Smooth muscle cell (in vitro differentiated cells): Measurements from ENCODE around the gene GLRX2. TPM values are rescaled to one million over a fixed set of nuclear protein-coding genes. Genes with fewer than 3 reads are reported as not detected.

Experiments
- DNase-seq: peaks from one replicate; lab custom pipeline; 2025; ENCODE audit not compliant: unreplicated experiment; lab: John Stamatoyannopoulos, UW
- H2AFZ ChIP-seq: fragments of 200-600 bp; sonication (generic); 2 replicates; pipeline ENCODE4 v1.6.0; 2016; ENCODE audit warnings: antibody characterized with exemption, low read depth, mild to moderate bottlenecking
- H3F3A ChIP-seq: fragments of 200-600 bp; sonication (generic); 2 replicates; pipeline ENCODE4 v1.6.0; 2017; ENCODE audit warnings: antibody characterized with exemption, low read depth
- H3K27ac ChIP-seq: fragments of 200-600 bp; sonication (generic); 2 replicates; pipeline ENCODE4 v1.5.1; 2016; ENCODE audit warnings: low read depth, mild to moderate bottlenecking
- H3K27me3 ChIP-seq: fragments of 200-600 bp; sonication (generic); 2 replicates; pipeline ENCODE4 v1.6.1; 2016; ENCODE audit warnings: low read depth, mild to moderate bottlenecking
- H3K36me3 ChIP-seq: fragments of 200-600 bp; sonication (generic); 2 replicates; pipeline ENCODE4 v1.5.1; 2016; ENCODE audit warnings: low read depth
- H3K4me1 ChIP-seq: fragments of 200-600 bp; sonication (generic); 2 replicates; pipeline ENCODE4 v1.5.1; 2016; ENCODE audit warnings: low read depth
- H3K4me2 ChIP-seq: fragments of 200-600 bp; sonication (generic); 2 replicates; pipeline ENCODE4 v1.6.0; 2016; ENCODE audit warnings: mild to moderate bottlenecking
- H3K4me3 ChIP-seq: fragments of 200-600 bp; sonication (generic); 2 replicates; pipeline ENCODE4 v1.5.1; 2016; ENCODE audit warnings: mild to moderate bottlenecking
- H3K79me2 ChIP-seq: fragments of 200-600 bp; sonication (generic); 2 replicates; pipeline ENCODE4 v1.6.0; 2016; ENCODE audit warnings: low read depth, mild to moderate bottlenecking
- H3K9ac ChIP-seq: fragments of 200-600 bp; sonication (generic); 2 replicates; pipeline ENCODE4 v1.6.0; 2016; ENCODE audit warnings: low read depth
- H3K9me3 ChIP-seq: fragments of 200-600 bp; sonication (generic); replicated peaks from 2 replicates; pipeline ENCODE4 v1.5.1; 2016; ENCODE audit warnings: low read depth
- H4K20me1 ChIP-seq: fragments of 200-600 bp; sonication (generic); 2 replicates; pipeline ENCODE4 v1.6.0; 2016; ENCODE audit warnings: low read depth
- CTCF ChIP-seq: fragments of 200-600 bp; sonication (generic); IDR thresholded peaks from 2 replicates; pipeline ENCODE4 v1.5.1; 2017; ENCODE audit warnings: borderline replicate concordance, mild to moderate bottlenecking, antibody characterized with exemption; ENCODE audit not compliant: insufficient read depth, poor library complexity, severe bottlenecking
- WGBS: methylation state at CpG from one replicate; pipeline ENCODE4 v1.1.7; 2016; ENCODE audit warnings: low lambda C conversion rate; 5-methylcytosine and 5-hydroxymethylcytosine counted together
- polyA plus RNA-seq: library from polyadenylated mRNA; unstranded; fragments of >200 nt; fragmentation: Nextera tagmentation; extraction: Ambion mirVana; gene quantifications from 2 replicates; pipeline ENCODE4 v1.2.1, GENCODE V29; 2016
- total RNA-seq: library from RNA; depleted of rRNA; stranded (reverse); fragments of >200 nt; gene quantifications from 2 replicates; pipeline ENCODE4 v1.2.3, GENCODE V29; 2014

GLRX2 gene
- total and polyA plus RNA-seq, 2 experiments from 2014 or later, result 21.7 to 25.9 TPM

- Histone ChIP-seq H3K27ac (no peak overlapping the region), H3K4me3 (no peak overlapping the region), H3K27me3 (no peaks in the 10 kb centered on the region), H3K79me2 (no peaks in the 10 kb centered on the region), H3K36me3 (no peaks in the 10 kb centered on the region), H4K20me1 (no peaks in the 10 kb centered on the region), H3K4me2 (no peak overlapping the region), H2AFZ (no peak overlapping the region), H3K9ac (no peak overlapping the region), H3K4me1 (peaks cover 6% of the 10 kb centered on the region), H3F3A (peaks cover 10% of the 10 kb centered on the region), H3K9me3 (no peaks in the 10 kb centered on the region)
- TF ChIP-seq CTCF, result no peak
- no peak for DNase-seq
- 100% methylated on average over 1 of the region's 1 CpG for WGBS
These were observed 5.0 kb upstream of the GLRX2 start for GRCh38 chr1:193110246-193110645.

- H3K36me3 ChIP-seq, result no peaks in the 10 kb centered on the region
- peaks cover 4% of the 10 kb centered on the region for H3K4me1 ChIP-seq
- no peak overlapping the region for H3K4me3 ChIP-seq
- DNase-seq, result no peak
- peaks cover 12% of the 10 kb centered on the region for H3F3A ChIP-seq
- no peak overlapping the region for H3K27ac ChIP-seq
- WGBS, result 97% methylated on average over 1 of the region's 1 CpG
- no peaks in the 10 kb centered on the region for H3K79me2 ChIP-seq
- H3K9me3 ChIP-seq, result no peaks in the 10 kb centered on the region
- no peak overlapping the region for H2AFZ ChIP-seq
- H4K20me1 ChIP-seq, result no peaks in the 10 kb centered on the region
- TF ChIP-seq CTCF, result no peak
- no peak overlapping the region for H3K9ac ChIP-seq
- H3K4me2 ChIP-seq, result no peak overlapping the region
- H3K27me3 ChIP-seq, result no peaks in the 10 kb centered on the region
These were observed 4.4 kb upstream of the GLRX2 start for GRCh38 chr1:193109619-193110018.

- Histone ChIP-seq H3F3A (peaks cover 21% of the 10 kb centered on the region), H4K20me1 (no peaks in the 10 kb centered on the region), H3K36me3 (no peaks in the 10 kb centered on the region), H3K4me1 (peaks cover 4% of the 10 kb centered on the region), H3K27me3 (no peaks in the 10 kb centered on the region), H3K9ac (no peak overlapping the region), H3K79me2 (peaks cover 5% of the 10 kb centered on the region), H3K9me3 (no peaks in the 10 kb centered on the region), H3K4me3 (no peak overlapping the region), H3K4me2 (no peak overlapping the region), H2AFZ (no peak overlapping the region), H3K27ac (no peak overlapping the region)
- DNase-seq, result no peak
- TF ChIP-seq CTCF, result no peak
- WGBS, result 79% methylated on average over 3 of the region's 3 CpGs
These were observed 3.3 kb upstream of the GLRX2 start for GRCh38 chr1:193108471-193108870.

GRCh38 chr1:193105821-193106177 is 585 bp upstream of the GLRX2 start:
- no peak for TF ChIP-seq CTCF
- H3F3A ChIP-seq, result peaks cover 18% of the 10 kb centered on the region
- no peaks in the 10 kb centered on the region for H3K36me3 ChIP-seq
- DNase-seq, result no peak
- H3K27me3 ChIP-seq, result no peaks in the 10 kb centered on the region
- H3K4me1 ChIP-seq, result peaks cover 4% of the 10 kb centered on the region
- WGBS, result 63% methylated on average over 4 of the region's 4 CpGs
- H3K4me3 ChIP-seq, result peak overlapping the region; percentile 91
- peak overlapping the region; percentile 88 for H3K9ac ChIP-seq
- H2AFZ ChIP-seq, result peak overlapping the region; percentile 98
- no peaks in the 10 kb centered on the region for H4K20me1 ChIP-seq
- H3K4me2 ChIP-seq, result peak overlapping the region; percentile 97
- no peaks in the 10 kb centered on the region for H3K9me3 ChIP-seq
- H3K27ac ChIP-seq, result peak overlapping the region; percentile 91
- H3K79me2 ChIP-seq, result peaks cover 32% of the 10 kb centered on the region
